Endothelial cell of umbilical vein (primary cell): ENCODE measurements around the gene TNNT3. TPM values are rescaled to one million over a fixed set of nuclear protein-coding genes. Genes with fewer than 3 reads are reported as not detected.

Experiments used
- BruUV-seq: library from RNA; stranded (reverse); fragments of 400-500 nt; replicated peaks from 2 replicates; lab custom pipeline; 2021; lab: Mats Ljungman, UMichigan
- CTCF ChIA-PET: fragments of 300-600, 350-600 bp; sonication (Branson Sonifier 250); formaldehyde crosslinking; loops from one replicate; lab custom pipeline; 2021; ENCODE audit warnings: antibody characterized with exemption, inconsistent platforms; lab: Charles Lee
- POLR2A ChIA-PET: fragments of 300-600, 350-600 bp; sonication (Branson Sonifier 250); formaldehyde crosslinking; loops from one replicate; lab custom pipeline; 2021; ENCODE audit warnings: antibody characterized with exemption, inconsistent platforms; lab: Charles Lee
- DNase-seq: peaks from one replicate; pipeline ENCODE4 v3.0.0-alpha.2; 2011; ENCODE audit warnings: low read depth, low spot score
- FAIRE-seq: peaks from 2 replicates; lab custom pipeline; 2011; peaks lifted over from hg19 to GRCh38; lab: Jason Lieb, UNC
- H2AFZ ChIP-seq: 2 replicates; pipeline ENCODE4 v1.6.0; 2012; ENCODE audit warnings: low read depth, low read length, control low read depth, inconsistent platforms
- H3K27ac ChIP-seq: 2 replicates; pipeline ENCODE4 v1.5.1; 2011; ENCODE audit warnings: low read depth, mild to moderate bottlenecking, control low read depth, low read length, moderate library complexity; ENCODE audit not compliant: insufficient read depth
- H3K27me3 ChIP-seq, 2 experiments: 2 replicates each; pipeline versions ENCODE4 v1.6.0 to v1.6.1; 2011; ENCODE audit warnings: low read length in 2 of 2, mixed read lengths in 1 of 2; ENCODE audit not compliant: control insufficient read depth in 2 of 2, insufficient read depth in 2 of 2
- H3K36me3 ChIP-seq, 2 experiments: 2 replicates in 1 of 2; 3 replicates in 1 of 2; pipeline ENCODE4 v1.5.1; 2011; ENCODE audit warnings: low read length in 2 of 2, mild to moderate bottlenecking in 1 of 2, moderate library complexity in 1 of 2; ENCODE audit not compliant: control insufficient read depth in 2 of 2, insufficient read depth in 2 of 2; ENCODE audit errors: extremely low read depth in 1 of 2
- H3K4me1 ChIP-seq: 3 replicates; pipeline ENCODE4 v1.5.1; 2011; ENCODE audit warnings: mild to moderate bottlenecking, low read length; ENCODE audit not compliant: control insufficient read depth, insufficient read depth; ENCODE audit errors: extremely low read depth
- H3K4me2 ChIP-seq: 2 replicates; pipeline ENCODE4 v1.6.1; 2011; ENCODE audit warnings: low read length, control low read depth, mixed read lengths; ENCODE audit not compliant: insufficient read depth
- H3K4me3 ChIP-seq, 3 experiments: fragments of 200-600 bp in 1 of 3; sonication (generic), shearing (Covaris generic) in 1 of 3; replicated peaks in 1 of 3; 2 replicates each; pipeline ENCODE4 v1.5.1; 2011 to 2016; ENCODE audit warnings: control low read depth in 3 of 3, low read length in 3 of 3, mild to moderate bottlenecking in 2 of 3, inconsistent platforms in 1 of 3, low read depth in 1 of 3, moderate library complexity in 1 of 3; ENCODE audit not compliant: insufficient read depth in 1 of 3
- H3K79me2 ChIP-seq: 2 replicates; pipeline ENCODE4 v1.6.0; 2012; ENCODE audit warnings: low read length, inconsistent platforms; ENCODE audit not compliant: control insufficient read depth, insufficient read depth
- H3K9ac ChIP-seq: replicated peaks from 2 replicates; pipeline ENCODE3; 2011; ENCODE audit warnings: low read length, control low read depth; ENCODE audit not compliant: insufficient read depth; ENCODE audit errors: extremely low read depth
- H3K9me1 ChIP-seq: replicated peaks from 3 replicates; pipeline ENCODE4 v1.6.0; 2011; ENCODE audit warnings: mild to moderate bottlenecking, low read length; ENCODE audit not compliant: control insufficient read depth, insufficient read depth; ENCODE audit errors: extremely low read depth
- H3K9me3 ChIP-seq: replicated peaks from 2 replicates; pipeline ENCODE4 v1.5.1; 2012; ENCODE audit warnings: low read length, inconsistent platforms; ENCODE audit not compliant: control insufficient read depth, insufficient read depth
- H4K20me1 ChIP-seq: replicated peaks from 2 replicates; pipeline ENCODE3; 2011; ENCODE audit warnings: mild to moderate bottlenecking, low read length; ENCODE audit not compliant: control insufficient read depth, insufficient read depth; ENCODE audit errors: extremely low read depth
- CTCF ChIP-seq, 2 donors: IDR thresholded peaks; 1 replicate in 1 of 2; 2 replicates in 1 of 2; pipeline ENCODE4 v1.5.1; 2011; ENCODE audit warnings: low read length in 2 of 2, mild to moderate bottlenecking in 2 of 2, moderate library complexity in 2 of 2, control low read depth in 1 of 2, inconsistent platforms in 1 of 2, low read depth in 1 of 2; ENCODE audit not compliant: insufficient read depth in 1 of 2; ENCODE audit errors: extremely low read depth in 1 of 2
- EZH2 ChIP-seq: IDR thresholded peaks from 2 replicates; pipeline ENCODE4 v1.6.1; 2012; ENCODE audit warnings: borderline replicate concordance, low read depth, mild to moderate bottlenecking, moderate library complexity, low read length, inconsistent platforms; ENCODE audit not compliant: severe bottlenecking
- FOS ChIP-seq: IDR thresholded peaks from 2 replicates; pipeline ENCODE4 v1.6.1; 2011; ENCODE audit warnings: mild to moderate bottlenecking, low read length, moderate library complexity, borderline replicate concordance; ENCODE audit not compliant: insufficient read depth
- GATA2 ChIP-seq: IDR thresholded peaks from 2 replicates; pipeline ENCODE4 v1.7.0; 2011; ENCODE audit warnings: low read depth, mild to moderate bottlenecking, moderate library complexity, mixed read lengths, low read length; ENCODE audit not compliant: insufficient read length, insufficient read depth
- JUN ChIP-seq: IDR thresholded peaks from 2 replicates; pipeline ENCODE4 v1.6.1; 2011; ENCODE audit warnings: borderline replicate concordance, low read depth; ENCODE audit not compliant: insufficient read length, insufficient read depth
- POLR2A ChIP-seq: IDR thresholded peaks from 2 replicates; pipeline ENCODE4 v1.6.1; 2012; ENCODE audit warnings: low read depth, mild to moderate bottlenecking, control low read depth, low read length
- POLR2AphosphoS5 ChIP-seq: IDR thresholded peaks from 2 replicates; pipeline ENCODE4 v1.6.1; 2012; ENCODE audit warnings: low read depth, mild to moderate bottlenecking, control low read depth, low read length, moderate library complexity; ENCODE audit not compliant: insufficient read depth
- dilution Hi-C: fragments of 300-500 bp; cut with MboI; formaldehyde crosslinking; loops from one replicate; pipeline ENCODE4 v1.15.0; 2019; ENCODE audit warnings: low sequenced_read_pairs; ENCODE audit not compliant: extremely low pct_ligation_motif_present
- intact Hi-C: fragments of 100-400 bp; cut with micrococcal nuclease; formaldehyde crosslinking; loops from one replicate; pipeline ENCODE4 v1.10.0; 2022
- polyA plus RNA-seq, 4 experiments: library from polyadenylated mRNA; depleted of rRNA in 3 of 4; stranded (reverse) in 3 of 4; unstranded in 1 of 4; fragments of >200 nt; gene quantifications; 2 replicates each; pipeline versions ENCODE4 v1.2.1 to v1.2.3, GENCODE V29; 2011 to 2012; ENCODE audit warnings: missing spikeins in 1 of 4
- total RNA-seq: library from RNA; stranded (reverse); gene quantifications from 2 replicates; pipeline ENCODE4 v1.2.3, GENCODE V29; 2021

The TNNT3 gene
- total and polyA plus RNA-seq, 2 donors (not counting 3 experiments of a cell fraction or from before 2014, with no cell fraction given): not detected

- Histone ChIP-seq H3K4me1 (peaks cover 33% of the 10 kb centered on the region), H3K4me3 (peak overlapping the region in 1 of 3 experiments; percentile 22), H3K4me2 (peak overlapping the region; percentile 51), H2AFZ (peak overlapping the region; percentile 20), H4K20me1 (no peaks in the 10 kb centered on the region), H3K36me3 (no peaks in the 10 kb centered on the region), H3K27me3 (no peaks in the 10 kb centered on the region), H3K27ac (peak overlapping the region; percentile 74), H3K9ac (peak overlapping the region; percentile 70), H3K9me1 (no peaks in the 10 kb centered on the region), H3K9me3 (no peaks in the 10 kb centered on the region), H3K79me2 (no peaks in the 10 kb centered on the region)
- ChIA-PET POLR2A (no interaction called here), CTCF (interaction anchor here (1.1 to 5.3 kb wide), 2 partner anchors 26 to 214 kb away, joined by 3 to 41 read pairs; no protein-coding TSS in a partner anchor)
- intact Hi-C loops: loop anchor here (2.0 kb wide), 1 partner anchor 28 kb away; no protein-coding TSS in a partner anchor
- DNase-seq: peak; percentile 86
- TF ChIP-seq POLR2A (peak; percentile 21), CTCF (IDR thresholded peaks at IDR 0.05; ENCODE audit: extremely low read depth in 1 of 2, insufficient read depth in 1 of 2, low read depth in 1 of 2, low read length in 2 of 2) (no peak), POLR2AphosphoS5 (peak; percentile 34), JUN (peak; percentile 14), GATA2 (no peak), FOS (peak; percentile 7), EZH2 (no peak)
- dilution Hi-C loops: no loop called here
- FAIRE-seq: peak; percentile 95
- BruUV-seq: no TSS peak
Measured at GRCh38 chr11:1908618-1909017, 10.9 kb upstream of the TNNT3 start.
